DND-41 (cell line): ENCODE data around the gene FOXN1.

Source experiments
- ATAC-seq: fragments of 200-7000 bp; cut with Tn5 transposase; 3 replicates; pipeline ENCODE4 v1.9.1; 2021; ENCODE audit warnings: low read depth; ENCODE audit not compliant: insufficient read depth
- DNase-seq: peaks from one replicate; pipeline ENCODE4 v3.0.0-alpha.2; 2020
- H2AFZ ChIP-seq: 2 replicates; pipeline ENCODE4 v1.6.0; 2012; ENCODE audit warnings: low read depth, low read length
- H3K27ac ChIP-seq: 2 replicates; pipeline ENCODE4 v1.5.1; 2012; ENCODE audit warnings: low read length, inconsistent platforms
- H3K27me3 ChIP-seq: fragments of 200-600 bp; sonication (generic); 2 replicates; pipeline ENCODE4 v1.6.0; 2012; ENCODE audit warnings: low read length, mild to moderate bottlenecking, inconsistent platforms; ENCODE audit not compliant: insufficient read depth, poor library complexity
- H3K36me3 ChIP-seq: 2 replicates; pipeline ENCODE4 v1.5.1; 2012; ENCODE audit warnings: low read length, inconsistent platforms; ENCODE audit not compliant: insufficient read depth
- H3K4me1 ChIP-seq: 2 replicates; pipeline ENCODE4 v1.5.1; 2012; ENCODE audit warnings: mild to moderate bottlenecking, low read length; ENCODE audit not compliant: insufficient read depth
- H3K4me2 ChIP-seq: 2 replicates; pipeline ENCODE4 v1.6.0; 2012; ENCODE audit warnings: mild to moderate bottlenecking, moderate library complexity, low read length, inconsistent platforms; ENCODE audit not compliant: insufficient read depth
- H3K4me3 ChIP-seq, 2 experiments: fragments of 200-600 bp in 1 of 2; shearing (Covaris generic) in 1 of 2; 2 replicates each; pipeline ENCODE4 v1.5.1; 2012 to 2016; ENCODE audit warnings: inconsistent platforms in 2 of 2, low read length in 2 of 2, mild to moderate bottlenecking in 2 of 2, low read depth in 1 of 2, moderate library complexity in 1 of 2
- H3K79me2 ChIP-seq: 2 replicates; pipeline ENCODE4 v1.6.0; 2012; ENCODE audit warnings: low read length, inconsistent platforms; ENCODE audit not compliant: insufficient read depth
- H3K9ac ChIP-seq: 2 replicates; pipeline ENCODE4 v1.6.0; 2012; ENCODE audit warnings: low read depth, mild to moderate bottlenecking, inconsistent platforms, low read length, moderate library complexity
- H3K9me3 ChIP-seq: 2 replicates; pipeline ENCODE4 v1.5.1; 2012; ENCODE audit warnings: low read length, moderate library complexity, mild to moderate bottlenecking, inconsistent platforms; ENCODE audit not compliant: insufficient read depth, severe bottlenecking
- H4K20me1 ChIP-seq: 2 replicates; pipeline ENCODE4 v1.6.0; 2012; ENCODE audit warnings: low read length; ENCODE audit not compliant: insufficient read depth
- CTCF ChIP-seq: IDR thresholded peaks from 2 replicates; pipeline ENCODE4 v1.5.1; 2012; ENCODE audit warnings: borderline replicate concordance, low read length, moderate library complexity, mild to moderate bottlenecking; ENCODE audit not compliant: poor library complexity, severe bottlenecking; ENCODE audit errors: extremely low read depth
- EZH2 ChIP-seq: IDR thresholded peaks from 3 replicates; pipeline ENCODE4 v1.6.1; 2012; ENCODE audit warnings: borderline replicate concordance, low read depth, mild to moderate bottlenecking, moderate library complexity, low read length, inconsistent platforms; ENCODE audit not compliant: severe bottlenecking

The FOXN1 gene

GRCh38 chr17:28473542-28473941 is 32.6 kb upstream of the FOXN1 start, which contains the start of gene SLC13A2:
Gene SLC13A2 (plus strand): TSS chr17:28473644. CDS start chr17:28473713, 69 bp downstream.
- no peak within 1 kb of the TSS for H3K4me3 ChIP-seq
- H3K27me3 ChIP-seq, result peaks cover 20% of the 10 kb centered on the region
- no peak within 1 kb of the TSS for H3K4me2 ChIP-seq
- DNase-seq (no peak), ATAC-seq (no peak)
- H3K9me3 ChIP-seq, result no peaks in the 10 kb centered on the region
- H3K36me3 ChIP-seq, result no peaks in the 10 kb centered on the region
- H4K20me1 ChIP-seq, result no peaks in the 10 kb centered on the region
- H3K4me1 ChIP-seq, result no peaks in the 10 kb centered on the region
- TF ChIP-seq EZH2 (no peak), CTCF (no peak)
- no peaks in the 10 kb centered on the region for H3K79me2 ChIP-seq
- no peak within 1 kb of the TSS for H3K9ac ChIP-seq
- H2AFZ ChIP-seq, result no peak within 1 kb of the TSS
- no peak within 1 kb of the TSS for H3K27ac ChIP-seq

- H3K79me2 ChIP-seq, result no peaks in the 10 kb centered on the region
- no peak overlapping the region for H3K4me2 ChIP-seq
- no peak overlapping the region for H3K4me3 ChIP-seq
- no peaks in the 10 kb centered on the region for H3K4me1 ChIP-seq
- H3K27ac ChIP-seq, result no peak overlapping the region
- H3K9me3 ChIP-seq, result no peaks in the 10 kb centered on the region
- no peaks in the 10 kb centered on the region for H3K36me3 ChIP-seq
- H2AFZ ChIP-seq, result no peak overlapping the region
- no peak overlapping the region for H3K9ac ChIP-seq
- no peak for DNase-seq
- TF ChIP-seq CTCF (no peak), EZH2 (no peak)
- H4K20me1 ChIP-seq, result no peaks in the 10 kb centered on the region
- no peak for ATAC-seq
- H3K27me3 ChIP-seq, result peaks cover 20% of the 10 kb centered on the region
Observed at GRCh38 chr17:28474111-28474531, 32.0 kb upstream of the FOXN1 start.

- H3K27me3 ChIP-seq, result peaks cover 16% of the 10 kb centered on the region
- no peaks in the 10 kb centered on the region for H3K9me3 ChIP-seq
- H4K20me1 ChIP-seq, result no peaks in the 10 kb centered on the region
- H3K36me3 ChIP-seq, result no peaks in the 10 kb centered on the region
- ATAC-seq (no peak), DNase-seq (no peak)
- no peak overlapping the region for H3K27ac ChIP-seq
- H3K9ac ChIP-seq, result no peak overlapping the region
- no peaks in the 10 kb centered on the region for H3K4me1 ChIP-seq
- no peak for TF ChIP-seq EZH2
- no peak for TF ChIP-seq CTCF
- H2AFZ ChIP-seq, result no peak overlapping the region
- no peaks in the 10 kb centered on the region for H3K79me2 ChIP-seq
- no peak overlapping the region for H3K4me2 ChIP-seq
- no peak overlapping the region for H3K4me3 ChIP-seq
Observed at GRCh38 chr17:28475151-28475900, 30.8 kb upstream of the FOXN1 start.
